WTC11 (cell line): Measurements from ENCODE around the gene USP50.

Experiments used
- ATF3 ChIP-seq: sonication (generic); formaldehyde crosslinking; conservative IDR thresholded peaks from 2 replicates; pipeline ENCODE4 v1.8.1; 2022; ENCODE audit warnings: mild to moderate bottlenecking, missing genetic modification reagents
- TCF7 ChIP-seq: sonication (generic); formaldehyde crosslinking; IDR thresholded peaks from 2 replicates; pipeline ENCODE4 v1.8.0; 2022; ENCODE audit warnings: mild to moderate bottlenecking, low read depth, missing genetic modification reagents, moderate library complexity
- TF ChIP-seq, protein P1 (sequence below): fragments of 200-600 bp; IDR thresholded peaks from 2 replicates; pipeline ENCODE4 v1.8.0; 2022; ENCODE audit warnings: antibody characterized with exemption
- TF ChIP-seq, protein P2 (sequence below): sonication (generic); formaldehyde crosslinking; IDR thresholded peaks from 2 replicates; pipeline ENCODE4 v1.8.0; 2022; ENCODE audit warnings: mild to moderate bottlenecking, missing genetic modification reagents

DNA sequence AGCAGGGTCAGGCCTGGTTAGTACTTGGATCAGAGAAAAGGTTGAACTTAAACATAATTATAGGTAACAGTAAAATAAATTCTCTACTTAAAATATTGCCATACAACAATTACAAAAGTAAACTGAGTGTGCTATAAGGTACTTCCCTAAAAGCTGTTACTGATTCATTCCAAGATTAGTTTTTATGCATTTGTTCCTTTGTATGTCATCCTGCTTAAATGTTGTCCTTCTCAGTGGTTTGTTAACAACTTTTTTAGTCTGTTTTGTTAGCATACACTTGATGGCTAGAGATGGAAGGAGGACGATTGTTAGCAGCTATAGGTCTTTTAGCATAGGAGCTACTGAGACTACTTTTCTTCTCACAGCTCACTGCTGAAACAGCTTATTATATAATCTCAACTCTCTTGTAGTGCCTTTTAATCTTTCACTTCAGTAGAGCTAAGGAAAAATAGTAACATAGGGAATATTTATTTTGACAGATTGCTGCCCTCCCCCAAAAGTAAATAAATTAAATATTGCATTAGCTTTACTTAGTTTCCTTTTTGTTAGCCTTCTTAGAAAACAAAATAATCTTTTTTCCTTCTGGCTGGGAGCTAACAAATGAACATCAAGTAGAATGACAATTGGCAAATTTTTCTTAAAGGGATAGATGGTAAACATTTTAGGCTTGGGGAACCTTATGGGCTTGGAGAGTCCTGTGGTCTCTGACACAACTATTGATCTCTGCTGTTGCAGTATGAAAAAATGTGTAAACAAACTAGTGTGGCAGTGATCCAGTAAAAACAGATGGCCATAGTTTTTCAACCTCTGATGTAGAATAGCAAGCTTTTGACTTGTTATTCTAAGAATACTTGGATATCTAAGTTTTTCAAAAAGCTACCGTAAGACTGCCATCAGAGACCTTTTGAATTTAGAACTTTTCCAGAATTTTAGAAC lies 82.8 kb downstream of the USP50 start:
- TF ChIP-seq, protein P1, sequence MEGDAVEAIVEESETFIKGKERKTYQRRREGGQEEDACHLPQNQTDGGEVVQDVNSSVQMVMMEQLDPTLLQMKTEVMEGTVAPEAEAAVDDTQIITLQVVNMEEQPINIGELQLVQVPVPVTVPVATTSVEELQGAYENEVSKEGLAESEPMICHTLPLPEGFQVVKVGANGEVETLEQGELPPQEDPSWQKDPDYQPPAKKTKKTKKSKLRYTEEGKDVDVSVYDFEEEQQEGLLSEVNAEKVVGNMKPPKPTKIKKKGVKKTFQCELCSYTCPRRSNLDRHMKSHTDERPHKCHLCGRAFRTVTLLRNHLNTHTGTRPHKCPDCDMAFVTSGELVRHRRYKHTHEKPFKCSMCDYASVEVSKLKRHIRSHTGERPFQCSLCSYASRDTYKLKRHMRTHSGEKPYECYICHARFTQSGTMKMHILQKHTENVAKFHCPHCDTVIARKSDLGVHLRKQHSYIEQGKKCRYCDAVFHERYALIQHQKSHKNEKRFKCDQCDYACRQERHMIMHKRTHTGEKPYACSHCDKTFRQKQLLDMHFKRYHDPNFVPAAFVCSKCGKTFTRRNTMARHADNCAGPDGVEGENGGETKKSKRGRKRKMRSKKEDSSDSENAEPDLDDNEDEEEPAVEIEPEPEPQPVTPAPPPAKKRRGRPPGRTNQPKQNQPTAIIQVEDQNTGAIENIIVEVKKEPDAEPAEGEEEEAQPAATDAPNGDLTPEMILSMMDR: no peak
- TF ChIP-seq TCF7 (no peak), ATF3 (CRISPR knock-in tag) (no peak)
- TF ChIP-seq, protein P2, sequence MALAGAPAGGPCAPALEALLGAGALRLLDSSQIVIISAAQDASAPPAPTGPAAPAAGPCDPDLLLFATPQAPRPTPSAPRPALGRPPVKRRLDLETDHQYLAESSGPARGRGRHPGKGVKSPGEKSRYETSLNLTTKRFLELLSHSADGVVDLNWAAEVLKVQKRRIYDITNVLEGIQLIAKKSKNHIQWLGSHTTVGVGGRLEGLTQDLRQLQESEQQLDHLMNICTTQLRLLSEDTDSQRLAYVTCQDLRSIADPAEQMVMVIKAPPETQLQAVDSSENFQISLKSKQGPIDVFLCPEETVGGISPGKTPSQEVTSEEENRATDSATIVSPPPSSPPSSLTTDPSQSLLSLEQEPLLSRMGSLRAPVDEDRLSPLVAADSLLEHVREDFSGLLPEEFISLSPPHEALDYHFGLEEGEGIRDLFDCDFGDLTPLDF: no peak
